SK-N-SH (cell line): Measurements from ENCODE around the gene RPN1. TPM values are rescaled to one million over a fixed set of nuclear protein-coding genes. Genes with fewer than 3 reads are reported as not detected.

ENCODE experiments used
- CTCF ChIA-PET: fragments of 300-600, 350-600 bp; formaldehyde crosslinking; extraction: SDS; loops from one replicate; lab custom pipeline; 2021; lab: Yijun Ruan, JAX
- POLR2A ChIA-PET: fragments of 350-600 bp; sonication (Branson Sonifier 250); formaldehyde crosslinking; extraction: SDS; loops from one replicate; lab custom pipeline; 2020; ENCODE audit warnings: antibody characterized with exemption, inconsistent platforms; lab: Yijun Ruan, JAX
- DNase-seq: peaks from one replicate; pipeline ENCODE4 v3.0.0; 2012
- H2AFZ ChIP-seq: fragments of 200-600 bp; sonication (generic); 2 replicates; pipeline ENCODE4 v1.8.1; 2016; ENCODE audit warnings: antibody characterized with exemption, mild to moderate bottlenecking, low read depth
- H3F3A ChIP-seq: fragments of 200-600 bp; sonication (generic); replicated peaks from 2 replicates; pipeline ENCODE3; 2016; ENCODE audit warnings: antibody characterized with exemption, mild to moderate bottlenecking; ENCODE audit not compliant: insufficient read depth
- H3K27ac ChIP-seq, 2 experiments: fragments of 200-500 bp in 1 of 2; fragments of 200-600 bp in 1 of 2; sonication (Bioruptor generic) in 1 of 2; sonication (generic), shearing (Covaris generic) in 1 of 2; 2 replicates each; pipeline versions ENCODE4 v1.5.1 to v1.6.1; 2014 to 2016; ENCODE audit warnings: low read depth in 2 of 2, inconsistent platforms in 1 of 2, low read length in 1 of 2, mild to moderate bottlenecking in 1 of 2, mixed read lengths in 1 of 2
- H3K27me3 ChIP-seq: fragments of 200-600 bp; sonication (generic), shearing (Covaris generic); 2 replicates; pipeline ENCODE4 v1.6.1; 2016; ENCODE audit warnings: mixed run types; ENCODE audit not compliant: insufficient read depth
- H3K36me3 ChIP-seq, 2 experiments: fragments of 200-500 bp in 1 of 2; fragments of 200-600 bp in 1 of 2; sonication (Bioruptor generic) in 1 of 2; sonication (generic) in 1 of 2; replicated peaks in 1 of 2; 2 replicates each; pipeline versions ENCODE3 to v1.5.1; 2014 to 2016; ENCODE audit warnings: low read length in 1 of 2, mild to moderate bottlenecking in 1 of 2; ENCODE audit not compliant: insufficient read depth in 2 of 2, control insufficient read depth in 1 of 2
- H3K4me1 ChIP-seq, 2 experiments: fragments of 200-500 bp in 1 of 2; fragments of 200-600 bp in 1 of 2; sonication (Bioruptor generic) in 1 of 2; sonication (generic), shearing (Covaris generic) in 1 of 2; 2 replicates each; pipeline versions ENCODE4 v1.5.1 to v1.6.1; 2014 to 2016; ENCODE audit warnings: low read depth in 1 of 2, low read length in 1 of 2, mixed run types in 1 of 2; ENCODE audit not compliant: insufficient read depth in 2 of 2, control insufficient read depth in 1 of 2
- H3K4me2 ChIP-seq: fragments of 200-600 bp; sonication (generic), shearing (Covaris generic); 2 replicates; pipeline ENCODE4 v1.6.1; 2017; ENCODE audit warnings: mixed run types
- H3K4me3 ChIP-seq, 2 experiments: fragments of 200-500 bp in 1 of 2; fragments of 200-600 bp in 1 of 2; sonication (Bioruptor generic) in 1 of 2; sonication (generic), shearing (Covaris generic) in 1 of 2; 2 replicates each; pipeline versions ENCODE4 v1.5.1 to v1.8.1; 2014 to 2016; ENCODE audit warnings: low read depth in 2 of 2, inconsistent platforms in 1 of 2, low read length in 1 of 2, mild to moderate bottlenecking in 1 of 2, mixed read lengths in 1 of 2, moderate library complexity in 1 of 2
- H3K79me2 ChIP-seq: fragments of 200-600 bp; sonication (generic); 2 replicates; pipeline ENCODE4 v1.8.1; 2017; ENCODE audit warnings: mild to moderate bottlenecking; ENCODE audit not compliant: insufficient read depth
- H3K9ac ChIP-seq: fragments of 200-600 bp; sonication (generic); 2 replicates; pipeline ENCODE4 v1.6.1; 2017; ENCODE audit warnings: mixed run types
- H3K9me2 ChIP-seq: fragments of 200-600 bp; sonication (generic); 2 replicates; pipeline ENCODE4 v1.6.1; 2017; ENCODE audit warnings: mixed run types
- H3K9me3 ChIP-seq: fragments of 200-600 bp; sonication (generic); 2 replicates; pipeline ENCODE4 v1.6.1; 2017; ENCODE audit warnings: mixed run types, mild to moderate bottlenecking, moderate library complexity
- H4K20me1 ChIP-seq: fragments of 200-600 bp; sonication (generic); 2 replicates; pipeline ENCODE4 v1.6.1; 2017; ENCODE audit warnings: mild to moderate bottlenecking, mixed run types; ENCODE audit not compliant: insufficient read depth
- CHD2 ChIP-seq: fragments of 150-350 bp; IDR thresholded peaks from 2 replicates; pipeline ENCODE4 v1.6.1; 2018; ENCODE audit warnings: low read length; ENCODE audit not compliant: partially characterized antibody
- ELF1 ChIP-seq: IDR thresholded peaks from 2 replicates; pipeline ENCODE4 v1.4.0; 2012
- EZH2phosphoT487 ChIP-seq: fragments of 200-600 bp; sonication (generic); IDR thresholded peaks from 2 replicates; pipeline ENCODE4 v1.6.1; 2017; ENCODE audit warnings: low read depth, mixed run types, mild to moderate bottlenecking, antibody characterized with exemption, moderate library complexity, borderline replicate concordance
- NFIC ChIP-seq: IDR thresholded peaks from 2 replicates; pipeline ENCODE4 v1.4.0; 2012; ENCODE audit warnings: borderline replicate concordance
- PBX3 ChIP-seq: IDR thresholded peaks from 2 replicates; pipeline ENCODE4; 2012
- RAD21 ChIP-seq: IDR thresholded peaks from 2 replicates; pipeline ENCODE4 v1.6.1; 2012; ENCODE audit warnings: mild to moderate bottlenecking, low read length
- RFX5 ChIP-seq: IDR thresholded peaks from 2 replicates; pipeline ENCODE4 v1.6.1; 2012; ENCODE audit warnings: mild to moderate bottlenecking, improper control_type of control experiment, low read length
- SMC3 ChIP-seq: IDR thresholded peaks from 2 replicates; pipeline ENCODE4 v1.6.1; 2012; ENCODE audit warnings: low read depth, low read length, improper control_type of control experiment
- YY1 ChIP-seq: IDR thresholded peaks from 2 replicates; pipeline ENCODE4 v1.4.0; 2012; ENCODE audit warnings: low read depth, mild to moderate bottlenecking
- WGBS: methylation state at CpG from one replicate; pipeline ENCODE4 v1.1.6; 2017; ENCODE audit warnings: low lambda C conversion rate; 5-methylcytosine and 5-hydroxymethylcytosine counted together
- polyA plus RNA-seq, 3 experiments: library from polyadenylated mRNA; depleted of rRNA; stranded (reverse); fragments of >200 nt; gene quantifications; 2 replicates each; pipeline ENCODE4 v1.2.3, GENCODE V29; 2012
- TF ChIP-seq, protein P1 (sequence below): IDR thresholded peaks from 2 replicates; pipeline ENCODE4 v1.6.1; 2012; ENCODE audit warnings: mild to moderate bottlenecking, low read depth, low read length, moderate library complexity
- TF ChIP-seq, protein P2 (sequence below): fragments of 200-600 bp; sonication (generic); IDR thresholded peaks from 2 replicates; pipeline ENCODE4 v1.6.1; 2017; ENCODE audit warnings: antibody characterized with exemption, mild to moderate bottlenecking, moderate library complexity
- TF ChIP-seq, protein P3 (sequence below): IDR thresholded peaks from 2 replicates; pipeline ENCODE4 v1.4.0; 2012; ENCODE audit warnings: low read depth, borderline replicate concordance
- TF ChIP-seq, protein P4 (sequence below): IDR thresholded peaks from 2 replicates; pipeline ENCODE4 v1.4.0; 2012; ENCODE audit warnings: low read depth
- TF ChIP-seq, protein P5 (sequence below): fragments of 150-350 bp; IDR thresholded peaks from 2 replicates; pipeline ENCODE4 v1.6.1; 2017; ENCODE audit warnings: antibody characterized with exemption, low read length, low read depth, borderline replicate concordance

The RPN1 gene
- polyA plus RNA-seq, 1 of the 3 experiments (the other 2 are of a cell fraction), result 162 TPM

GRCh38 chr3:128621234-128621633 lies 29.4 kb downstream of the RPN1 start:
- Histone ChIP-seq H3K9me3 (no peaks in the 10 kb centered on the region), H4K20me1 (no peaks in the 10 kb centered on the region), H3K79me2 (peaks cover 61% of the 10 kb centered on the region), H3K4me2 (no peak overlapping the region), H3K27ac (no peak overlapping the region), H3K4me3 (no peak overlapping the region), H2AFZ (no peak overlapping the region), H3K9me2 (no peaks in the 10 kb centered on the region), H3K36me3 (peaks cover 27 to 49% of the 10 kb centered on the region in 2 experiments), H3F3A (peaks cover 35% of the 10 kb centered on the region), H3K4me1 (peaks cover 15% of the 10 kb centered on the region in 2 experiments), H3K9ac (no peak overlapping the region), H3K27me3 (no peaks in the 10 kb centered on the region)
- DNase-seq, result no peak
- CTCF ChIA-PET, result interaction anchor here (0.8 to 1.6 kb wide), 4 partner anchors 12 to 224 kb away, joined by 3 to 4 read pairs (median 3); no protein-coding TSS in a partner anchor
- WGBS, result 92% methylated on average over 6 of the region's 6 CpGs
- TF ChIP-seq, protein P1, sequence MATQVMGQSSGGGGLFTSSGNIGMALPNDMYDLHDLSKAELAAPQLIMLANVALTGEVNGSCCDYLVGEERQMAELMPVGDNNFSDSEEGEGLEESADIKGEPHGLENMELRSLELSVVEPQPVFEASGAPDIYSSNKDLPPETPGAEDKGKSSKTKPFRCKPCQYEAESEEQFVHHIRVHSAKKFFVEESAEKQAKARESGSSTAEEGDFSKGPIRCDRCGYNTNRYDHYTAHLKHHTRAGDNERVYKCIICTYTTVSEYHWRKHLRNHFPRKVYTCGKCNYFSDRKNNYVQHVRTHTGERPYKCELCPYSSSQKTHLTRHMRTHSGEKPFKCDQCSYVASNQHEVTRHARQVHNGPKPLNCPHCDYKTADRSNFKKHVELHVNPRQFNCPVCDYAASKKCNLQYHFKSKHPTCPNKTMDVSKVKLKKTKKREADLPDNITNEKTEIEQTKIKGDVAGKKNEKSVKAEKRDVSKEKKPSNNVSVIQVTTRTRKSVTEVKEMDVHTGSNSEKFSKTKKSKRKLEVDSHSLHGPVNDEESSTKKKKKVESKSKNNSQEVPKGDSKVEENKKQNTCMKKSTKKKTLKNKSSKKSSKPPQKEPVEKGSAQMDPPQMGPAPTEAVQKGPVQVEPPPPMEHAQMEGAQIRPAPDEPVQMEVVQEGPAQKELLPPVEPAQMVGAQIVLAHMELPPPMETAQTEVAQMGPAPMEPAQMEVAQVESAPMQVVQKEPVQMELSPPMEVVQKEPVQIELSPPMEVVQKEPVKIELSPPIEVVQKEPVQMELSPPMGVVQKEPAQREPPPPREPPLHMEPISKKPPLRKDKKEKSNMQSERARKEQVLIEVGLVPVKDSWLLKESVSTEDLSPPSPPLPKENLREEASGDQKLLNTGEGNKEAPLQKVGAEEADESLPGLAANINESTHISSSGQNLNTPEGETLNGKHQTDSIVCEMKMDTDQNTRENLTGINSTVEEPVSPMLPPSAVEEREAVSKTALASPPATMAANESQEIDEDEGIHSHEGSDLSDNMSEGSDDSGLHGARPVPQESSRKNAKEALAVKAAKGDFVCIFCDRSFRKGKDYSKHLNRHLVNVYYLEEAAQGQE, result no peak
- TF ChIP-seq NFIC (no peak), ELF1 (no peak), SMC3 (no peak), PBX3 (no peak), CHD2 (no peak), RAD21 (no peak), RFX5 (no peak), YY1 (no peak), EZH2phosphoT487 (no peak)
- TF ChIP-seq, protein P2, sequence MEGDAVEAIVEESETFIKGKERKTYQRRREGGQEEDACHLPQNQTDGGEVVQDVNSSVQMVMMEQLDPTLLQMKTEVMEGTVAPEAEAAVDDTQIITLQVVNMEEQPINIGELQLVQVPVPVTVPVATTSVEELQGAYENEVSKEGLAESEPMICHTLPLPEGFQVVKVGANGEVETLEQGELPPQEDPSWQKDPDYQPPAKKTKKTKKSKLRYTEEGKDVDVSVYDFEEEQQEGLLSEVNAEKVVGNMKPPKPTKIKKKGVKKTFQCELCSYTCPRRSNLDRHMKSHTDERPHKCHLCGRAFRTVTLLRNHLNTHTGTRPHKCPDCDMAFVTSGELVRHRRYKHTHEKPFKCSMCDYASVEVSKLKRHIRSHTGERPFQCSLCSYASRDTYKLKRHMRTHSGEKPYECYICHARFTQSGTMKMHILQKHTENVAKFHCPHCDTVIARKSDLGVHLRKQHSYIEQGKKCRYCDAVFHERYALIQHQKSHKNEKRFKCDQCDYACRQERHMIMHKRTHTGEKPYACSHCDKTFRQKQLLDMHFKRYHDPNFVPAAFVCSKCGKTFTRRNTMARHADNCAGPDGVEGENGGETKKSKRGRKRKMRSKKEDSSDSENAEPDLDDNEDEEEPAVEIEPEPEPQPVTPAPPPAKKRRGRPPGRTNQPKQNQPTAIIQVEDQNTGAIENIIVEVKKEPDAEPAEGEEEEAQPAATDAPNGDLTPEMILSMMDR, result no peak
- TF ChIP-seq, protein P3, sequence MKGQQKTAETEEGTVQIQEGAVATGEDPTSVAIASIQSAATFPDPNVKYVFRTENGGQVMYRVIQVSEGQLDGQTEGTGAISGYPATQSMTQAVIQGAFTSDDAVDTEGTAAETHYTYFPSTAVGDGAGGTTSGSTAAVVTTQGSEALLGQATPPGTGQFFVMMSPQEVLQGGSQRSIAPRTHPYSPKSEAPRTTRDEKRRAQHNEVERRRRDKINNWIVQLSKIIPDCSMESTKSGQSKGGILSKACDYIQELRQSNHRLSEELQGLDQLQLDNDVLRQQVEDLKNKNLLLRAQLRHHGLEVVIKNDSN, result no peak
- TF ChIP-seq, protein P4, sequence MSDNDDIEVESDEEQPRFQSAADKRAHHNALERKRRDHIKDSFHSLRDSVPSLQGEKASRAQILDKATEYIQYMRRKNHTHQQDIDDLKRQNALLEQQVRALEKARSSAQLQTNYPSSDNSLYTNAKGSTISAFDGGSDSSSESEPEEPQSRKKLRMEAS, result no peak
- TF ChIP-seq, protein P5, sequence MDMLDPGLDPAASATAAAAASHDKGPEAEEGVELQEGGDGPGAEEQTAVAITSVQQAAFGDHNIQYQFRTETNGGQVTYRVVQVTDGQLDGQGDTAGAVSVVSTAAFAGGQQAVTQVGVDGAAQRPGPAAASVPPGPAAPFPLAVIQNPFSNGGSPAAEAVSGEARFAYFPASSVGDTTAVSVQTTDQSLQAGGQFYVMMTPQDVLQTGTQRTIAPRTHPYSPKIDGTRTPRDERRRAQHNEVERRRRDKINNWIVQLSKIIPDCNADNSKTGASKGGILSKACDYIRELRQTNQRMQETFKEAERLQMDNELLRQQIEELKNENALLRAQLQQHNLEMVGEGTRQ, result no peak
- POLR2A ChIA-PET, result interaction anchor here (1.6 kb wide), 1 partner anchor 29 kb away, joined by 4 read pairs; the partner anchor contains the start of gene RPN1
